ENCODE measurements around the gene AVEN.

DNA sequence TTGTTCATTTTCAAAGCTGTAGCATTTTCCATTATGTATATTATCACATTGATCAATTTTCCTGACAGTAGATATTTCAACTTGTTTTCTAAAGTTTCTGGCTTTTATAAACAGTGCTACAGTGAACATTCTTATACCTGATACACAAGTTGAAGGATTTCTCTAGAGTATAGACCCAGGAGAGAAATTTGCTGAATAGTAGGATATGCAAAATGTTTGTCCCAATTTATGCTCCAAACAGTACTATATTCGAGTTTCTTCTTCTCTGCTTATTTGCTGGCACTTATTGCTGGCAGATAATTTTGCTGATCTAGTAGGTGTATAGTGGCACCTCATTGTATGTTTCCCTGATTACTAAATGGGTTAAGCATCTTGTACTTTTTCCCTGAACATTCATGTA lies 187.9 kb downstream of the AVEN start:
- TF ChIP-seq POLR2A (IDR thresholded peaks at IDR 0.05) (no peak), CTCF (IDR thresholded peaks at IDR 0.05) (no peak)
